Loucy (cell line): ENCODE measurements around the gene OR6C65.

Experiments
- H2AFZ ChIP-seq: fragments of 200-600 bp; sonication (generic); 2 replicates; pipeline ENCODE4 v1.6.0; 2016; ENCODE audit warnings: antibody characterized with exemption, mild to moderate bottlenecking, low read length, moderate library complexity
- H3F3A ChIP-seq: fragments of 200-600 bp; 2 replicates; pipeline ENCODE4 v1.6.0; 2016; ENCODE audit warnings: antibody characterized with exemption, low read depth, mild to moderate bottlenecking
- H3K27me3 ChIP-seq: fragments of 200-600 bp; sonication (generic); 2 replicates; pipeline ENCODE4 v1.6.1; 2014; ENCODE audit warnings: low read length, mild to moderate bottlenecking; ENCODE audit not compliant: insufficient read depth, poor library complexity, severe bottlenecking
- H3K36me3 ChIP-seq: fragments of 200-600 bp; sonication (generic); 2 replicates; pipeline ENCODE4 v1.6.1; 2016; ENCODE audit warnings: low read length; ENCODE audit not compliant: insufficient read depth
- H3K4me1 ChIP-seq: fragments of 200-600 bp; sonication (generic); 2 replicates; pipeline ENCODE4 v1.5.1; 2014; ENCODE audit warnings: low read length, mild to moderate bottlenecking; ENCODE audit not compliant: insufficient read depth, poor library complexity, severe bottlenecking
- H3K4me2 ChIP-seq: fragments of 200-600 bp; sonication (generic); 2 replicates; pipeline ENCODE4 v1.6.0; 2014; ENCODE audit warnings: antibody characterized with exemption, low read length, low read depth, mild to moderate bottlenecking; ENCODE audit not compliant: poor library complexity, severe bottlenecking
- H3K4me3 ChIP-seq: fragments of 200-600 bp; sonication (generic); 2 replicates; pipeline ENCODE4 v1.5.1; 2014; ENCODE audit warnings: low read length, mild to moderate bottlenecking, mixed read lengths; ENCODE audit not compliant: poor library complexity, severe bottlenecking
- H3K79me2 ChIP-seq: fragments of 200-600 bp; sonication (generic); 2 replicates; pipeline ENCODE4 v1.6.1; 2014; ENCODE audit warnings: low read length; ENCODE audit not compliant: insufficient read depth
- H3K9ac ChIP-seq: fragments of 200-600 bp; sonication (generic); 2 replicates; pipeline ENCODE4 v1.6.0; 2014; ENCODE audit warnings: mild to moderate bottlenecking, low read depth, low read length, moderate library complexity; ENCODE audit not compliant: poor library complexity, severe bottlenecking
- H3K9me2 ChIP-seq: fragments of 200-600 bp; sonication (generic); replicated peaks from 2 replicates; pipeline ENCODE4 v1.6.1; 2016; ENCODE audit warnings: low read depth, low read length, mixed read lengths
- H3K9me3 ChIP-seq: fragments of 200-600 bp; sonication (generic); 2 replicates; pipeline ENCODE4 v1.6.1; 2014; ENCODE audit warnings: mild to moderate bottlenecking, antibody characterized with exemption, low read length, low read depth; ENCODE audit not compliant: insufficient read depth
- H4K20me1 ChIP-seq: fragments of 200-600 bp; sonication (generic); 2 replicates; pipeline ENCODE4 v1.6.0; 2014; ENCODE audit warnings: antibody characterized with exemption, low read length, mild to moderate bottlenecking; ENCODE audit not compliant: insufficient read depth, poor library complexity, severe bottlenecking
- EZH2phosphoT487 ChIP-seq: fragments of 200-600 bp; IDR thresholded peaks from 2 replicates; pipeline ENCODE4 v1.6.1; 2018; ENCODE audit warnings: antibody characterized with exemption, mild to moderate bottlenecking, moderate library complexity, borderline replicate concordance
- TF ChIP-seq, protein P1 (sequence below): fragments of 200-600 bp; sonication (generic); conservative IDR thresholded peaks from 2 replicates; pipeline ENCODE4 v1.5.1; 2014; ENCODE audit warnings: mild to moderate bottlenecking, antibody characterized with exemption, low read length

The OR6C65 gene

DNA sequence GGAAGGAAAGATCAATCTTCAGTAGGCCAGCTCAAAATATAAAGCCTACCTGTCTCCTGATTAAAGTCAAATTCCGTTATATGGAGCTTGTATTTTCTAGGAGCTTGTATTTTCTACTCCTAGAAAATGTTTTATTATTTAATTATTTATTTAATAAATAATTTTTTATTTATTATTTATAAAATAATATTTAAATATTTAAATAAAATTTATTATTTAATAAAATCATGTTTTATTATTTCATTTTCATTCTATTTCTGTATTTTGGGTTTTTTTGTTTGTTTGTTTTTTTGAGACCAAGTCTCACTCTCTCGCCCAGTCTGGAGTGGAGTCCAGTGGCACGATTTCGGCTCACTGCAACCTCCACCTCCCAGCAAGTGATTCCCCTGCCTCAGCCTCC is 27.8 kb upstream of the OR6C65 start:
- Histone ChIP-seq H3K9me3 (no peaks in the 10 kb centered on the region), H3K27me3 (no peaks in the 10 kb centered on the region), H3K79me2 (no peaks in the 10 kb centered on the region), H3K9ac (no peak overlapping the region), H3K4me2 (no peak overlapping the region), H3F3A (no peaks in the 10 kb centered on the region), H3K36me3 (no peaks in the 10 kb centered on the region), H2AFZ (no peak overlapping the region), H3K9me2 (no peaks in the 10 kb centered on the region), H3K4me1 (no peaks in the 10 kb centered on the region), H4K20me1 (no peaks in the 10 kb centered on the region), H3K4me3 (no peak overlapping the region)
- TF ChIP-seq EZH2phosphoT487, result no peak
- TF ChIP-seq, protein P1, sequence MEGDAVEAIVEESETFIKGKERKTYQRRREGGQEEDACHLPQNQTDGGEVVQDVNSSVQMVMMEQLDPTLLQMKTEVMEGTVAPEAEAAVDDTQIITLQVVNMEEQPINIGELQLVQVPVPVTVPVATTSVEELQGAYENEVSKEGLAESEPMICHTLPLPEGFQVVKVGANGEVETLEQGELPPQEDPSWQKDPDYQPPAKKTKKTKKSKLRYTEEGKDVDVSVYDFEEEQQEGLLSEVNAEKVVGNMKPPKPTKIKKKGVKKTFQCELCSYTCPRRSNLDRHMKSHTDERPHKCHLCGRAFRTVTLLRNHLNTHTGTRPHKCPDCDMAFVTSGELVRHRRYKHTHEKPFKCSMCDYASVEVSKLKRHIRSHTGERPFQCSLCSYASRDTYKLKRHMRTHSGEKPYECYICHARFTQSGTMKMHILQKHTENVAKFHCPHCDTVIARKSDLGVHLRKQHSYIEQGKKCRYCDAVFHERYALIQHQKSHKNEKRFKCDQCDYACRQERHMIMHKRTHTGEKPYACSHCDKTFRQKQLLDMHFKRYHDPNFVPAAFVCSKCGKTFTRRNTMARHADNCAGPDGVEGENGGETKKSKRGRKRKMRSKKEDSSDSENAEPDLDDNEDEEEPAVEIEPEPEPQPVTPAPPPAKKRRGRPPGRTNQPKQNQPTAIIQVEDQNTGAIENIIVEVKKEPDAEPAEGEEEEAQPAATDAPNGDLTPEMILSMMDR, result no peak

DNA sequence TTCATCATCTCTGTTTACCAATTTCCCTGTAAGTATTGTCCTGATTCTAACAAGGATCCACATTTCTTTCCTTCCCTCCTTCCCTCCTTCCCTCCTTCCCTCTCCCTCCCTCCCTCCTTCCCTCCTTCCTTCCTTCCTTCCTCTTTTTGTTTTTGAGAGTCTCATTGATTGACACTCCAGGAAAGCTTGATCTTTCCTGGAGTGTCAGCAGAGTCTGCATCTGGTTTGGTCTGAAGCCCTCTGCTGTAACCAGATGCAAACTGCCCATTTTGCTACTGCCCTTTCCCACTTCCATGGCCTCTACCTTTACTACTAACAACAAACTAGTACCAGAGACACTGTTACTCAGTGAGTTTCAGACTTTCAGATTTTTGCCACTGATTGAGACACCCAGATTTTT is 14.4 kb upstream of the OR6C65 start:
- H2AFZ ChIP-seq, result no peak overlapping the region
- no peaks in the 10 kb centered on the region for H3K79me2 ChIP-seq
- H4K20me1 ChIP-seq, result no peaks in the 10 kb centered on the region

DNA sequence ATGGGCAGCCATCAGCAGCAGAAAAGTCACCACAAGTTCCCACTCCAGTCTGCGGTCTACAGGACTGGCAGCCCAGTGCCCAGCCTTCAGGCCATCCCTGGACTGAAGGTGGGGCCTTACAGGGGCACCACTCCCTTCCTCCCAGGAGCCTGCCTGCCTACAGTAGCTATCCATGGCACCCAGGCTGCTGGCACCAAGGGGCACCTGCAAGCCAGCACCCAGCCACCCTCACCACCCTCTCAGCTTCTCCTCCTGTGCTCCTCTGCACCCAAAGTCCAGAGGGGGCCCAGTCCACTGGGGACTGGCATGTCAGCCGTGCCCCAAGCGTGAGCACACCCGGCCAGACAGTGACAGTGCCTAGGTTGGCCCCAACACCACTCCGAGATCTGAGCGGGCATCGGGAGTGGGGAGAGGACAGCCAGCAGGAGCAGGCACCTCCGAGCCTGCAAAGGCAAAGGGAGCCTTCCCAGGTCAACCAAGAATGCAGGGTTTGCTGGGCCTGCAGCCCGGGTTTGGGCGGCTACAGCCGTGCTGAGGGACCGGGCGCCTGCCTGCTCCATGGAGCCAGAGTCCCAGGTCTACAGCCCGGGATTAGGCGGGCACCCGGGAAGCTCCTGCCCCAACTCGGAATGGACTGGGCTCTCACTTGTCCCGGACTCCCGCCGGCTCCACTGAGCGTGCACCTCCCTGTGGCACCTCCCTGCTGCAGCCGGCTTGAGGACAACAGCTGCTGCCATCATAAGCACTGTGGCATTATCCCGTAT is 8.1 kb upstream of the OR6C65 start:
- no peaks in the 10 kb centered on the region for H3K9me3 ChIP-seq
- H3K9ac ChIP-seq, result no peak overlapping the region
- H3K4me2 ChIP-seq, result no peak overlapping the region
- H3F3A ChIP-seq, result no peaks in the 10 kb centered on the region
- H3K27me3 ChIP-seq, result no peaks in the 10 kb centered on the region
- no peaks in the 10 kb centered on the region for H3K36me3 ChIP-seq
- no peaks in the 10 kb centered on the region for H3K4me1 ChIP-seq
- H3K9me2 ChIP-seq, result no peaks in the 10 kb centered on the region
- H3K4me3 ChIP-seq, result no peak overlapping the region
- no peak overlapping the region for H2AFZ ChIP-seq
- TF ChIP-seq, protein P1, result no peak
- TF ChIP-seq EZH2phosphoT487, result no peak
- no peaks in the 10 kb centered on the region for H4K20me1 ChIP-seq
- H3K79me2 ChIP-seq, result no peaks in the 10 kb centered on the region

More for the DNA sequence above, 14.4 kb upstream of the OR6C65 start:
- H3F3A ChIP-seq, result no peaks in the 10 kb centered on the region
- H3K4me2 ChIP-seq, result no peak overlapping the region
- no peaks in the 10 kb centered on the region for H3K4me1 ChIP-seq
- H3K27me3 ChIP-seq, result no peaks in the 10 kb centered on the region
- no peak overlapping the region for H3K4me3 ChIP-seq
- no peak for TF ChIP-seq EZH2phosphoT487
- TF ChIP-seq, protein P1, result no peak
- no peaks in the 10 kb centered on the region for H3K9me3 ChIP-seq
- H3K9ac ChIP-seq, result no peak overlapping the region
- no peaks in the 10 kb centered on the region for H3K36me3 ChIP-seq
- no peaks in the 10 kb centered on the region for H3K9me2 ChIP-seq
